RWPE1 (cell line): ENCODE results near the gene INS.

ENCODE experiments used
- CTCF ChIA-PET: fragments of 350-600 bp; sonication (Branson Sonifier 250); formaldehyde crosslinking; extraction: SDS; loops from one replicate; lab custom pipeline; 2021; lab: Yijun Ruan, JAX
- POLR2A ChIA-PET: fragments of 400-600 bp; formaldehyde crosslinking; extraction: SDS; loops from one replicate; lab custom pipeline; 2020; ENCODE audit warnings: antibody characterized with exemption; ENCODE audit not compliant: low non-redundant PET; lab: Yijun Ruan, JAX
- DNase-seq: peaks from one replicate; pipeline ENCODE4 v3.0.0; 2012; ENCODE audit warnings: low spot score
- H3K27ac ChIP-seq: fragments of 450-650 bp; 2 replicates; pipeline ENCODE4 v1.5.1; 2017
- CTCF ChIP-seq: fragments of 450-650 bp; conservative IDR thresholded peaks from 2 replicates; pipeline ENCODE4 v1.5.1; 2017; ENCODE audit warnings: low read depth, mild to moderate bottlenecking

The INS gene

GRCh38 chr11:2164081-2164480, 3.1 kb upstream of the INS start:
- no peak for TF ChIP-seq CTCF
- POLR2A ChIA-PET = no interaction called here
- CTCF ChIA-PET = interaction anchor here (0.7 to 4.5 kb wide), 5 partner anchors 13 to 365 kb away, joined by 3 to 25 read pairs (median 19); no protein-coding TSS in a partner anchor

GRCh38 chr11:2163428-2163978, 2.5 kb upstream of the INS start:
- no peak for TF ChIP-seq CTCF
- no peak for DNase-seq
- ChIA-PET CTCF (interaction anchor here (0.6 to 2.8 kb wide), 3 partner anchors 12 to 365 kb away, joined by 3 to 19 read pairs (median 3); no protein-coding TSS in a partner anchor), POLR2A (no interaction called here)
- no peak overlapping the region for H3K27ac ChIP-seq

More at GRCh38 chr11:2164081-2164480, 3.1 kb upstream of the INS start:
- DNase-seq = no peak
- no peak overlapping the region for H3K27ac ChIP-seq

- H3K27ac ChIP-seq = no peak overlapping the region
- DNase-seq = no peak
- ChIA-PET CTCF (interaction anchor here (0.6 to 2.4 kb wide), 4 partner anchors 9 to 358 kb away, joined by 3 to 6 read pairs (median 4); no protein-coding TSS in a partner anchor), POLR2A (no interaction called here)
- no peak for TF ChIP-seq CTCF
Observed at GRCh38 chr11:2159536-2160413, 1.2 kb downstream of the INS start.

- ChIA-PET POLR2A (no interaction called here), CTCF (interaction anchor here (0.6 to 2.4 kb wide), 6 partner anchors 8 to 506 kb away, joined by 4 to 12 read pairs (median 4); no protein-coding TSS in a partner anchor)
- TF ChIP-seq CTCF = no peak
Observed at GRCh38 chr11:2158966-2159365, 2.0 kb downstream of the INS start.

GRCh38 chr11:2158296-2158737, 2.7 kb downstream of the INS start:
- TF ChIP-seq CTCF = no peak
- ChIA-PET CTCF (interaction anchor here (0.6 to 1.8 kb wide), 5 partner anchors 122 to 505 kb away, joined by 3 to 12 read pairs (median 4); no protein-coding TSS in a partner anchor), POLR2A (no interaction called here)
- DNase-seq = no peak
- H3K27ac ChIP-seq = no peak overlapping the region

More at GRCh38 chr11:2158966-2159365, 2.0 kb downstream of the INS start:
- H3K27ac ChIP-seq = no peak overlapping the region
- no peak for DNase-seq
